Subcutaneous abdominal adipose tissue (tissue), 5 donors: Measurements from ENCODE around the gene SRGAP1.
"Not testable (repeated sequence)": the region's sequence is repeated elsewhere in the genome, so short reads cannot be mapped to it uniquely, and the experiment has no call there.

Experiments used
- H3K27ac ChIP-seq: one replicate; pipeline ENCODE4 v1.7.0; 2013; ENCODE audit warnings: low read depth, mild to moderate bottlenecking, inconsistent platforms, low read length, moderate library complexity
- H3K27me3 ChIP-seq, 5 donors: one replicate each; pipeline ENCODE4 v1.7.0; 2013; ENCODE audit warnings: low read length in 5 of 5, inconsistent platforms in 1 of 5; ENCODE audit not compliant: control insufficient read depth in 5 of 5, insufficient read depth in 4 of 5
- H3K36me3 ChIP-seq, 5 donors: one replicate each; pipeline ENCODE4 v1.7.0; 2013; ENCODE audit warnings: low read length in 5 of 5; ENCODE audit not compliant: control insufficient read depth in 5 of 5, insufficient read depth in 5 of 5
- H3K4me1 ChIP-seq, 5 donors: one replicate each; pipeline ENCODE4 v1.7.0; 2013; ENCODE audit warnings: low read length in 5 of 5, mild to moderate bottlenecking in 3 of 5, moderate library complexity in 1 of 5; ENCODE audit not compliant: control insufficient read depth in 5 of 5, insufficient read depth in 5 of 5
- H3K4me3 ChIP-seq, 5 donors: one replicate each; pipeline ENCODE4 v1.7.0; 2013; ENCODE audit warnings: low read length in 5 of 5, low read depth in 1 of 5
- H3K9ac ChIP-seq, 5 donors: one replicate each; pipeline ENCODE4 v1.7.0; 2013; ENCODE audit warnings: low read length in 5 of 5, mild to moderate bottlenecking in 4 of 5, moderate library complexity in 3 of 5
- H3K9me3 ChIP-seq, 5 donors: one replicate each; pipeline ENCODE4 v1.7.0; 2013; ENCODE audit warnings: low read length in 5 of 5; ENCODE audit not compliant: control insufficient read depth in 5 of 5
- donor health status: healthy.
- donor health status: healthy.
- donor health status: healthy.
- donor health status: healthy.
- donor health status: healthy.

The SRGAP1 gene

DNA sequence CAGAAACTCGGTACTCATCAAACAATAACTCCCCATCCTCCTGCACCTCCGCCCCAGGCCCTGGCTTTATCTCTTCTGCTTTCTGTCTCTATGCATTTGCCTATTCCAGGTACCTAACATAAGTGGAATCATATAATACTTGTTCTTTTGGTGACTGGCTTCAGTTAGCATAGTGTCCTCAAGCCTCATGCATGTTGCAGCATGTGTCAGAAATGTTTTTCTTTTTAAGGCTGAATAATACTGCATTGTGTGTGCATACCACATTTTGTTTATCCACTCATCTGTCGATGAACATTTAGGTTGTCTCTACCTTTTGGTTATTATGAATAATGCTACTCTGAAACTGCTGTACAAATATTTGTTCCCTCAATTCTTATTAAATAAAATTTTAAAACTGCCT lies 260.5 kb downstream of the SRGAP1 start:
- Histone ChIP-seq H3K9me3 (no peaks in the 10 kb centered on the region), H3K9ac (no peak overlapping the region), H3K27ac (no peak overlapping the region), H3K4me3 (no peak overlapping the region), H3K4me1 (peaks cover 0 to 6% (median 2%) of the 10 kb centered on the region in 5 donors), H3K36me3 (peaks cover 4 to 16% (median 7%) of the 10 kb centered on the region in 5 donors), H3K27me3 (no peaks in the 10 kb centered on the region)

DNA sequence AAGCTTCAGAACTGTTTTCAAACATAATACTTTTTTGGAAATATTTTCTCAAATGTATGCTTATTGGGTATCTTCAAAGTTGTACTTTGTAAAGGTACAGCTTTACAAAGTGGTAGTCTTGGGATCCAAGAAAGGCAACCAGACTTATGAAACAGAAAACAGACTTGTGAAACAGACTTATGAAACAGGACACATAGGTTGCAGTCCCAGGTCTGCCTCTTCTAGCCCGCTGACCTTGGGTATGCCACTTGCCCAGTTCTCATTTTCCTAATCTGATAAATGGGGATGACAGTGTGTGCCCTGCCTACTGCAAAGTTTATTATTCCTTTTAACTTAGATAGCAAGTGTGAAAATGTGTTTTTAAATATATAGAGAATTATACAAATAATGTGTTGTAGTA lies 263.3 kb downstream of the SRGAP1 start:
- H3K4me3 ChIP-seq: no peak overlapping the region
- H3K9ac ChIP-seq: no peak overlapping the region
- H3K27me3 ChIP-seq: no peaks in the 10 kb centered on the region
- H3K9me3 ChIP-seq: no peaks in the 10 kb centered on the region
- no peak overlapping the region for H3K27ac ChIP-seq
- peaks cover 10 to 27% (median 11%) of the 10 kb centered on the region in 5 donors for H3K36me3 ChIP-seq
- peaks cover 0 to 6% (median 0%) of the 10 kb centered on the region in 5 donors for H3K4me1 ChIP-seq

GRCh38 chr12:64109706-64110105 lies 265.2 kb downstream of the SRGAP1 start:
- no peaks in the 10 kb centered on the region for H3K9me3 ChIP-seq
- H3K4me1 ChIP-seq: no peaks in the 10 kb centered on the region
- H3K4me3 ChIP-seq: no peak overlapping the region
- H3K36me3 ChIP-seq: peaks cover 10 to 29% (median 11%) of the 10 kb centered on the region in 5 donors
- H3K9ac ChIP-seq: no peak overlapping the region
- no peak overlapping the region for H3K27ac ChIP-seq
- no peaks in the 10 kb centered on the region for H3K27me3 ChIP-seq

- peaks cover 10 to 30% (median 13%) of the 10 kb centered on the region in 5 donors for H3K36me3 ChIP-seq
- H3K27ac ChIP-seq: no peak overlapping the region
- no peak overlapping the region for H3K4me3 ChIP-seq
- no peak overlapping the region for H3K9ac ChIP-seq
- H3K9me3 ChIP-seq: no peaks in the 10 kb centered on the region
- H3K27me3 ChIP-seq: no peaks in the 10 kb centered on the region
- no peaks in the 10 kb centered on the region for H3K4me1 ChIP-seq
Observed at GRCh38 chr12:64110864-64111263, 266.4 kb downstream of the SRGAP1 start.

DNA sequence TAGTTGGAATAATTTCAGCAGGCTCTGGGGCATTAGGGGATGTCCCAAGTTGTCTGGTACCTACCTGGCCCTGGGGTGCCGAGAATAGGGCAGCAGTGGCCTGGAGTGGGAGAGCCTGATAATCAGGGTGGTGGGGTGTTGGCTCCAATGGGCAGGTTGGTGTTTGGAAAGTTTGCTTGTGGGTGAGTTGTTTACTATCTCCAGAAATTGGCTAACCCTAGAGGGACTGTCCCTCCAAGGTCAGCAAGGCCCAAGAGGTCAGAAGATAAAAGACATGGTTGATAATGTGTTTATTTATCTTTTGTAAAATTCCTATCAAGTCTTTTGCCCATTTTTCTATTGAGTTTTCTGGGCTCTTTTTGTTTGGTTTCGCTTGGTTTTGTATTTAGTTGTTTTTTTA lies 272.5 kb downstream of the SRGAP1 start:
- H3K36me3 ChIP-seq: peaks cover 3 to 10% (median 7%) of the 10 kb centered on the region in 5 donors
- no peak overlapping the region for H3K27ac ChIP-seq
- no peaks in the 10 kb centered on the region for H3K4me1 ChIP-seq
- no peaks in the 10 kb centered on the region for H3K9me3 ChIP-seq
- no peak overlapping the region for H3K4me3 ChIP-seq
- H3K9ac ChIP-seq: no peak overlapping the region
- H3K27me3 ChIP-seq: no peaks in the 10 kb centered on the region

DNA sequence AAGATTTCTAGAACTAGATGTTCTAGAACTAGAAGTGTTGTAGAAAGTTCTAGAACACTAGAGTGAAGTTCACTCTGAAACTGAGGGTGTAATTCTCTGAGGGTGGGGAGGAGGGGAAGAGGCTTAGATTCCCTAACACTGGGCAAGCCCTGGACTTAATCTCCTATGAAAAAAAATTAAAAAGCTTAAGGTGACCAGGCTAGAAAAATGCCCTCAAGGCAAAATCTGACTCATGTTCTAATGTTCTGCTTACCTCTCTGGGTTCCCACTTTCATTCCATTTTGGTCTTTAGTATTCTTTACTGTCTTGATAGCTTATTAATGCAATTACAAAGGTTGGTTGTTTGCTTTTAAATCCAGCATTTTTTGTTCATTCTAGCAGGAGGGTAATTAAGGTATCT lies 276.1 kb downstream of the SRGAP1 start:
- Histone ChIP-seq H3K9ac (no peak overlapping the region), H3K4me1 (no peaks in the 10 kb centered on the region)

DNA sequence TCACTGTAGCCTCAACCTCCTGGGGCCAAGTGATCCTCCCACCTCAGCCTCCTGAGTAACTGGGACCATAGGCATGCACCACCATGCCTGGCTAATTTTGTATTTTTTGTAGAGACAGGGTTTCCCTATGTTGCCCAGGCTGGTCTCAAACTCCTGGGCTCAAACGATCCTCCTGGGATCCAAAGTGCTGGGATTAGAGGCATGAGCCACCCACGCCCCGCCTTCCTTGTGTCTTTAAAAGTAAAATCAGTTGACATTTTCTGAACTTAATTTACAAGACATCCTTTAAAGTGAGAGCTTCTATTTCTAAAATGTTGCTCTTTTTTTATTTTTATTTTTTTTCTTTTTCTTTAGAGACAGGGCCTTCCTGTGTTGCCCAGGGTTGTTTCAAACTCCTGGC lies 276.6 kb downstream of the SRGAP1 start:
- H3K4me1 ChIP-seq, H3K4me3 ChIP-seq, H3K9ac ChIP-seq, H3K9me3 ChIP-seq, H3K27ac ChIP-seq, H3K27me3 ChIP-seq: not testable (repeated sequence)
- H3K36me3 ChIP-seq: peaks cover 0 to 13% (median 3%) of the 10 kb centered on the region in 5 donors

More for the DNA sequence above, 276.1 kb downstream of the SRGAP1 start:
- H3K27ac ChIP-seq: no peak overlapping the region
- H3K4me3 ChIP-seq: no peak overlapping the region
- H3K9me3 ChIP-seq: no peaks in the 10 kb centered on the region
- H3K27me3 ChIP-seq: no peaks in the 10 kb centered on the region
- H3K36me3 ChIP-seq: peaks cover 0 to 13% (median 6%) of the 10 kb centered on the region in 5 donors

DNA sequence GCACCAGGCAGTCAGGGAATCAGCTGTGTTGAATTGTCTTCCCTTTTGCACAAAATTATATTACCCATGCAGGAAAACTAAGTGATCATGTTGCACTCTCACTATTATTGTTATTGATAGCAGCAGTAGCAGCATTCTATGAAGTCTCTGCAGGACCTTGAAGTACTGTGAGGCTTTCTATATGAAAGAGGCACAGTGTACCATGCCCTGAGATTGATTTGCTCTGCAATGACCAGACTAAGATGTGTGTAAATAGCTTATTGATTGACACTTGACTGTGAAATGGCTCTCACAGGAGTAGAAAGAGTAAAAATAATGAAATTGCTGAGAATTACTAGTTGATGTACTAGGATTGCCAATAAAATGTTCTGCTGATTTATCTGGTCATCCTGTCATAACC lies 277.7 kb downstream of the SRGAP1 start:
- Histone ChIP-seq H3K4me1 (peaks cover 0 to 3% (median 0%) of the 10 kb centered on the region in 5 donors), H3K9me3 (no peaks in the 10 kb centered on the region), H3K27ac (no peak overlapping the region), H3K27me3 (no peaks in the 10 kb centered on the region), H3K4me3 (no peak overlapping the region), H3K9ac (no peak overlapping the region), H3K36me3 (peaks cover 0 to 12% (median 0%) of the 10 kb centered on the region in 5 donors)

GRCh38 chr12:64122995-64123394 lies 278.5 kb downstream of the SRGAP1 start:
- Histone ChIP-seq H3K36me3 (peaks cover under 1 to 19% (median 6%) of the 10 kb centered on the region in 5 donors), H3K27me3 (no peaks in the 10 kb centered on the region), H3K4me1 (peaks cover 0 to 3% (median 0%) of the 10 kb centered on the region in 5 donors), H3K9ac (no peak overlapping the region), H3K9me3 (no peaks in the 10 kb centered on the region), H3K4me3 (no peak overlapping the region), H3K27ac (no peak overlapping the region)

DNA sequence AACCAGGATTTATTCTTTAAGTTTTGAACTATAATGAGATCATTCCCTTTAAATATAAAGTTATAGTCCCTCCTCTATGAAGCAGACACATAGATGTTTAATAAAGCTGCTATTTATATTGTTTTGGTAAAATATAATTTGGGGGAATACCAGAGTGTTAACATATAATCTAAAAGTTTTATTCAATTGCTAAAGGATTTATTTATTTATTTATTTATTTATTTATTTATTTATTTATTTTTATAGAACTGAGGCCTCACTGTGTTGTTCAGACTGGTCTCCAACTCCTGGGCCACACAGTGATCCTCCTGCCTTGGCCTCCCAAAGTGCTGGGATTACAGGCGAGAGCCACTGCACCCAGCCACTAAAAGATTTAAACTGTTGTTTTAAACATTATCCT lies 278.9 kb downstream of the SRGAP1 start:
- Histone ChIP-seq H3K4me1 (peaks cover 0 to 3% (median 0%) of the 10 kb centered on the region in 5 donors), H3K36me3 (peaks cover 5 to 20% (median 11%) of the 10 kb centered on the region in 5 donors), H3K9ac (no peak overlapping the region), H3K4me3 (no peak overlapping the region), H3K9me3 (no peaks in the 10 kb centered on the region), H3K27me3 (no peaks in the 10 kb centered on the region), H3K27ac (no peak overlapping the region)
